ENCODE results near the gene ELL. TPM values are rescaled to one million over a fixed set of nuclear protein-coding genes. Genes with fewer than 3 reads are reported as not detected.

Gene ELL
- total RNA-seq, 2 experiments from 2014 or later = 20.3 to 20.9 TPM

Other genes with a start within 250 kb of the ELL start
- 1 to 10 TPM; 6.3 to 7.2 TPM for gene IQCN, start 247.6 kb downstream of the ELL start, total RNA-seq
- 100 to 1,000 TPM; 343 to 347 TPM for gene JUND, start 240.4 kb downstream of the ELL start, total RNA-seq
- gene LSM4, start 199.0 kb downstream of the ELL start, total RNA-seq = 100 to 1,000 TPM; 156 to 181 TPM
- 10 to 100 TPM; 24.1 to 24.8 TPM for gene PGPEP1, start 181.5 kb downstream of the ELL start, total RNA-seq
- gene GDF15, start 135.9 kb downstream of the ELL start, total RNA-seq = not detected
- not detected for gene LRRC25, start 124.4 kb downstream of the ELL start, total RNA-seq
- gene SSBP4, start 102.7 kb downstream of the ELL start, total RNA-seq = 100 to 1,000 TPM; 112 to 123 TPM
- 10 to 100 TPM; 10.7 to 12.1 TPM for gene ISYNA1, start 83.9 kb downstream of the ELL start, total RNA-seq
- 100 to 1,000 TPM; 185 to 206 TPM for gene FKBP8, start 21.5 kb upstream of the ELL start, total RNA-seq
- gene KXD1, start 35.8 kb upstream of the ELL start, total RNA-seq = 10 to 100 TPM; 95.4 to 100.0 TPM
- gene UBA52, start 49.8 kb upstream of the ELL start, total RNA-seq = 1,000 to 10,000 TPM; 1,627 to 1,778 TPM
- 10 to 100 TPM; 73.0 to 85.2 TPM for gene REX1BD, start 66.7 kb upstream of the ELL start, total RNA-seq
- not detected for gene CRLF1, start 84.7 kb upstream of the ELL start, total RNA-seq
- gene TMEM59L, start 90.8 kb upstream of the ELL start, total RNA-seq = under 1 TPM in 1 of 2 experiments, not detected in 1; 0.12 TPM
- gene KLHL26, start 115.0 kb upstream of the ELL start, total RNA-seq = 10 to 100 TPM in 1 of 2 experiments, 1 to 10 TPM in 1; 10.0 to 11.4 TPM
- 10 to 100 TPM; 10.2 to 10.3 TPM for gene CRTC1, start 161.6 kb upstream of the ELL start, total RNA-seq